ENCODE measurements around the gene RBM8A. TPM values are rescaled to one million over a fixed set of nuclear protein-coding genes. Genes with fewer than 3 reads are reported as not detected.

Gene RBM8A
- 100 to 1,000 TPM in 1 of 2 donors, 10 to 100 TPM in 1; 90.2 to 118 TPM for total RNA-seq
- polyA plus RNA-seq (ENCODE audit: insufficient read length in 6 of 6), result 100 to 1,000 TPM; 168 to 197 (median 187) TPM
- long read RNA-seq, donor 1, full-length matches to known transcripts, result 92 of 155 reads
- long read RNA-seq, donor 1, partial matches to known transcripts, result 36 of 155 reads
- long read RNA-seq, donor 1, other reads (novel, unspliced or antisense), result 27 of 155 reads
- long read RNA-seq, donor 2, full-length matches to known transcripts, result 66 of 94 reads
- long read RNA-seq, donor 2, partial matches to known transcripts, result 28 of 94 reads
- long read RNA-seq, donor 2, other reads (novel, unspliced or antisense), result 0 of 94 reads
- long read RNA-seq, donor 3, full-length matches to known transcripts, result 61 of 84 reads
- long read RNA-seq, donor 3, partial matches to known transcripts, result 13 of 84 reads
- long read RNA-seq, donor 3, other reads (novel, unspliced or antisense), result 10 of 84 reads
- long read RNA-seq, donor 4, full-length matches to known transcripts, result 45 of 87 reads
- long read RNA-seq, donor 4, partial matches to known transcripts, result 37 of 87 reads
- long read RNA-seq, donor 4, other reads (novel, unspliced or antisense), result 5 of 87 reads
- long read RNA-seq, donor 5, full-length matches to known transcripts, result 59 of 91 reads
- long read RNA-seq, donor 5, partial matches to known transcripts, result 12 of 91 reads
- long read RNA-seq, donor 5, other reads (novel, unspliced or antisense), result 20 of 91 reads
- long read RNA-seq, donor 6, full-length matches to known transcripts, result 53 of 81 reads
- long read RNA-seq, donor 6, partial matches to known transcripts, result 11 of 81 reads
- long read RNA-seq, donor 6, other reads (novel, unspliced or antisense), result 17 of 81 reads
- long read RNA-seq, donor 7, full-length matches to known transcripts, result 17 of 17 reads
- long read RNA-seq, donor 7, partial matches to known transcripts, result 0 of 17 reads
- long read RNA-seq, donor 7, other reads (novel, unspliced or antisense), result 0 of 17 reads
- long read RNA-seq, donor 8, full-length matches to known transcripts, result 32 of 52 reads
- long read RNA-seq, donor 8, partial matches to known transcripts, result 0 of 52 reads
- long read RNA-seq, donor 8, other reads (novel, unspliced or antisense), result 20 of 52 reads
- long read RNA-seq, donor 9, result 0 reads
- long read RNA-seq, donor 10, full-length matches to known transcripts, result 70 of 87 reads
- long read RNA-seq, donor 10, partial matches to known transcripts, result 9 of 87 reads
- long read RNA-seq, donor 10, other reads (novel, unspliced or antisense), result 8 of 87 reads
- long read RNA-seq, donor 11, full-length matches to known transcripts, result 48 of 72 reads
- long read RNA-seq, donor 11, partial matches to known transcripts, result 0 of 72 reads
- long read RNA-seq, donor 11, other reads (novel, unspliced or antisense), result 24 of 72 reads
- long read RNA-seq, donor 12, full-length matches to known transcripts, result 32 of 42 reads
- long read RNA-seq, donor 12, partial matches to known transcripts, result 0 of 42 reads
- long read RNA-seq, donor 12, other reads (novel, unspliced or antisense), result 10 of 42 reads

DNA sequence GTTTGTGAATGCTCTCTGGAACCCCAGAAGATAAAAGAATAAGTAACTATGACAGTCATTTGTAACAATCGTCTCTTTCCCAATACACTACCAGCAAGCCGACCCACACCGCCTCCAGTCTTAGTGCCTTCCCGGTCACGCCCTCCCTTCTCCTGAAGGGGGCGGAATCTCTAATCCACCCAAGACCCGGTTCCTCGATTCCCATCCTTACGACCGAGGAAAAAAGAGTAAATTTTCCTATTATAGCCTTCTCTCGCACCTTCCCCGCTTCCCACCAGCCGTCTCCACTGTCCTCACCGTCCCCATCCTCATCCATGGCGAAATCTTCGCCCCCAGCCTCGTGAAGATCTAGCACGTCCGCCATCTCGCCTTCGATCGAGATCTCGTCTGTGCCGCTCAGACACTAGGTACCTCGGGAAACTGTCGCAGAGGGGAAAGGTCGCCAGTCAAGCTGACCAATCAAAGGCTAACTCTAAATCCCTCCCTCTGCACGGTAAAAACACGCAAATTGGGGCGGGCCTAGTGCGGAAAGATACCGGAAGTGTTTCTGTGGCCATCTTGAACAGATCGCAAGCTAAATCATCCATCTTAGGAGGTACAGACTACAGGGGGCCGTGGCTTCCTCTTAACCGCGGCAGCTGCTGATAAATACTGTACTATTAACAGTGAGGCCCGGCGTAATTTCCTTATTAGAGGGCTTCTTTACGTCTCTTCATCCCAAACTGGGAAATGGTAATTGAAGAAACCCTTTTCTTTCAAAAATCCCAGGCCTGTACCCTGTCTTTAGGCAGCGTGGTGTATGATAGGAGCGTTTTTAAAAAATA, at the start of gene RBM8A:
TSS of gene RBM8A (minus strand) at position 422 of the 824 bp plus-strand sequence. CDS start at position 364, 58 bp downstream.
- H3K4me3 ChIP-seq, result peak within 1 kb of the TSS; percentile 58 to 71
- no peaks in the 10 kb centered on the region for H3K9me3 ChIP-seq
- H3K27ac ChIP-seq, result peak within 1 kb of the TSS; percentile 95
- intact Hi-C loops (cut with DNase I), result no loop called here
- peak; percentile 99 for ATAC-seq
- peaks cover 7 to 35% of the 10 kb centered on the region in 2 donors for H3K4me1 ChIP-seq
- H3K36me3 ChIP-seq, result peaks cover 0 to 22% of the 10 kb centered on the region in 2 donors
- no peaks in the 10 kb centered on the region for H3K27me3 ChIP-seq
- peak; percentile 44 to 69 for TF ChIP-seq CTCF (IDR thresholded peaks at IDR 0.05)
- DNase-seq, result peak; percentile 84 to 98 (median 96)

DNA sequence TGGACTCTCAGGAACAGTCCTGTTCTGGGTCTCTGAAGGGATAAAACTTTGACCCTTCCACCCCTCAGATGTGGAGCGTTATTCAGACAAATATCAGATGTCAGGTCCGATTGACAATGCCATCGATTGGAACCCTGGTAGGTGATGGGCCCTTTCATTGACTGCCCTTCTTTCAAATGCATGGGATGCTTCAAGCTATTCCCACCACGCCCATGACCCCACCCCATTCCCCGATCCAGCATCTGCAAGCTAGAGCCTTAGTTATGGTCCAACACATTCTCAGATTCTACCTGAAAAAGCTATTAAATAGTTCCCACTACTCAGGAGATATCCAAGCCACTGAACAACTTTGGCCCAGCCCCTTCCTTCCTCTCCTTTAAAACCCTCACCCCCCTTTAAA, 49.7 kb upstream of the RBM8A start:
- no peak for TF ChIP-seq CTCF (IDR thresholded peaks at IDR 0.05)

DNA sequence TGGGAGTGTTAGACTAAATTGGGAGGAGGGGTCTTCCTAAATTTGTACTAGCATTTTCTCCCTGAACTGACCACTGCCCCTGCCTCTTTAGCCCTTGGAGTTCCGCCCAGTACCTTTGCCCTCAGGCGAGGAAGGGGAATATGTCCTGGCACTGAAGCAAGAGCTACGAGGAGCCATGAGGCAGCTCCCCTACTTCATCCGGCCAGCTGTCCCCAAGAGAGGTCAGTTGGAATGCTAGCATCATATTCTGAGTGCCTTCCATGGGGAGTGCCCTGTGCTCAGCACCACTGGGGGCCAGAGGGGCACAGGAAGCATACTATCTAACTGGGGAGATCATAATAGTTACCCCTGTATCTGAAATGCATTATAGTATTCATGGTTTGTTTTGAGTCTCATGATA, 47.9 kb upstream of the RBM8A start:
- Histone ChIP-seq H3K27ac (no peak overlapping the region), H3K4me3 (no peak overlapping the region), H3K9me3 (no peaks in the 10 kb centered on the region), H3K27me3 (no peaks in the 10 kb centered on the region), H3K4me1 (peaks cover 21 to 36% of the 10 kb centered on the region in 2 donors), H3K36me3 (no peaks in the 10 kb centered on the region)
- intact Hi-C loops (cut with DNase I), result no loop called here
- TF ChIP-seq CTCF (IDR thresholded peaks at IDR 0.05), result no peak
- DNase-seq (no peak), ATAC-seq (no peak)

More for the DNA sequence above, 49.7 kb upstream of the RBM8A start:
- Histone ChIP-seq H3K9me3 (no peaks in the 10 kb centered on the region), H3K36me3 (no peaks in the 10 kb centered on the region), H3K4me1 (peaks cover 28 to 54% of the 10 kb centered on the region in 2 donors), H3K27ac (peak overlapping the region; percentile 99 to 100), H3K27me3 (no peaks in the 10 kb centered on the region), H3K4me3 (no peak overlapping the region)
- DNase-seq (no peak), ATAC-seq (no peak)
- intact Hi-C loops (cut with DNase I), result loop anchor here in 1 of 2 donors (2.0 kb wide), 1 partner anchor 34 kb away; no protein-coding TSS in a partner anchor

DNA sequence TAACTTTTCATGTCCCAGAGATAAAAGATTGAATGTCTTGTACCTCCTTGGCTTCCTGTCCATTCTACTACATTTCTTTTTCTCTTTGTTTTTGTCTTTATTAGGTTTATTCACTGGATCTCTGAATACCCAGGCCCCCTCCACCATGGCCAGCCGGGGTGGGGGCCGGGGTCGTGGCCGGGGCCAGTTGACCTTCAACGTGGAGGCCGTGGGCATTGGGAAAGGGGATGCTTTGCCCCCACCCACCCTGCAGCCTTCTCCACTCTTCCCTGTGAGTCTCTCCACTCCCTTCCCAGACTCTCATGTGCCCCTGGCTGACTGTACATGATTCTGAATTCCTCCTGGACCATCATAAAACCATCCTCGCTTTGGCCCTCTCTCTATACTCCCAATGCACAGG, 47.4 kb upstream of the RBM8A start:
- Histone ChIP-seq H3K36me3 (no peaks in the 10 kb centered on the region), H3K4me1 (peaks cover 17 to 31% of the 10 kb centered on the region in 2 donors), H3K4me3 (no peak overlapping the region), H3K9me3 (no peaks in the 10 kb centered on the region), H3K27me3 (no peaks in the 10 kb centered on the region), H3K27ac (no peak overlapping the region)
- DNase-seq (no peak), ATAC-seq (no peak)
- intact Hi-C loops (cut with DNase I), result no loop called here
- no peak for TF ChIP-seq CTCF (IDR thresholded peaks at IDR 0.05)
